Effector CD4-positive, alpha-beta T cell (primary cell): ENCODE data around the gene RECK.

Source experiments
- DNase-seq: peaks from one replicate; pipeline ENCODE4 v3.0.0-alpha.2; 2020

The RECK gene

GRCh38 chr9:36029765-36030528, 6.8 kb upstream of the RECK start:
- DNase-seq, result no peak

- no peak for DNase-seq
Observed at GRCh38 chr9:36030871-36031270, 5.8 kb upstream of the RECK start.

- DNase-seq, result no peak
Observed at GRCh38 chr9:36031774-36032555, 4.7 kb upstream of the RECK start.

- no peak for DNase-seq
Observed at GRCh38 chr9:36033788-36034187, 2.9 kb upstream of the RECK start.

- DNase-seq, result no peak
Observed at GRCh38 chr9:36034234-36034633, 2.5 kb upstream of the RECK start.

GRCh38 chr9:36035006-36035405, 1.7 kb upstream of the RECK start:
- no peak for DNase-seq

- DNase-seq, result no peak
Observed at GRCh38 chr9:36036253-36036779, 397 bp upstream of the RECK start.

- no peak for DNase-seq
Observed at GRCh38 chr9:36037549-36038122, 923 bp downstream of the RECK start.

- DNase-seq, result no peak
Observed at GRCh38 chr9:36039121-36039520, 2.4 kb downstream of the RECK start.

GRCh38 chr9:36039696-36040095, 3.0 kb downstream of the RECK start:
- DNase-seq, result no peak

- no peak for DNase-seq
Observed at GRCh38 chr9:36040271-36040925, 3.7 kb downstream of the RECK start.

GRCh38 chr9:36041506-36041905, 4.8 kb downstream of the RECK start:
- DNase-seq, result no peak

GRCh38 chr9:36045610-36046009, 8.9 kb downstream of the RECK start:
- DNase-seq, result no peak

- no peak for DNase-seq
Observed at GRCh38 chr9:36046923-36047322, 10.2 kb downstream of the RECK start.

- DNase-seq, result no peak
Observed at GRCh38 chr9:36049408-36049807, 12.7 kb downstream of the RECK start.

GRCh38 chr9:36050476-36050875, 13.8 kb downstream of the RECK start:
- no peak for DNase-seq

GRCh38 chr9:36051317-36051716, 14.6 kb downstream of the RECK start:
- DNase-seq, result no peak

GRCh38 chr9:36053971-36054370, 17.3 kb downstream of the RECK start:
- no peak for DNase-seq

- DNase-seq, result no peak
Observed at GRCh38 chr9:36056896-36057295, 20.2 kb downstream of the RECK start.

- DNase-seq, result no peak
Observed at GRCh38 chr9:36063804-36064447, 27.2 kb downstream of the RECK start.

GRCh38 chr9:36064448-36065037, 27.8 kb downstream of the RECK start:
- DNase-seq, result no peak

GRCh38 chr9:36074055-36074454, 37.3 kb downstream of the RECK start:
- DNase-seq, result no peak
